ENCODE results near the gene RBMS1. TPM values are rescaled to one million over a fixed set of nuclear protein-coding genes. Genes with fewer than 3 reads are reported as not detected.

The RBMS1 gene
- total RNA-seq, 1 donor from 2014 or later = 28.4 TPM

- Mint-ChIP-seq H3K4me3 (no peak overlapping the region), H3K36me3 (ENCODE audit: low read depth) (no peaks in the 10 kb centered on the region), H3K4me1 (no peaks in the 10 kb centered on the region), H3K9me3 (no peaks in the 10 kb centered on the region), H3K27ac (ENCODE audit: unreplicated experiment) (no peak overlapping the region), H3K27me3 (ENCODE audit: low read depth) (no peaks in the 10 kb centered on the region)
- no peak for TF ChIP-seq CTCF (conservative IDR thresholded peaks at IDR 0.05)
- no peak for DNase-seq (ENCODE audit: low read depth, low spot score)
Observed at GRCh38 chr2:160509016-160509415, 15.4 kb upstream of the RBMS1 start.

GRCh38 chr2:160507464-160507863 lies 13.9 kb upstream of the RBMS1 start:
- Mint-ChIP-seq H3K36me3 (ENCODE audit: low read depth) (no peaks in the 10 kb centered on the region), H3K9me3 (no peaks in the 10 kb centered on the region), H3K4me3 (no peak overlapping the region), H3K27ac (ENCODE audit: unreplicated experiment) (no peak overlapping the region), H3K4me1 (no peaks in the 10 kb centered on the region), H3K27me3 (ENCODE audit: low read depth) (no peaks in the 10 kb centered on the region)
- TF ChIP-seq CTCF (conservative IDR thresholded peaks at IDR 0.05) = no peak
- no peak for DNase-seq (ENCODE audit: low read depth, low spot score)

GRCh38 chr2:160507046-160507407 lies 13.4 kb upstream of the RBMS1 start:
- DNase-seq (ENCODE audit: low read depth, low spot score) = no peak
- H3K4me3 Mint-ChIP-seq = no peak overlapping the region
- no peaks in the 10 kb centered on the region for H3K9me3 Mint-ChIP-seq
- H3K36me3 Mint-ChIP-seq (ENCODE audit: low read depth) = no peaks in the 10 kb centered on the region
- TF ChIP-seq CTCF (conservative IDR thresholded peaks at IDR 0.05) = no peak
- no peak overlapping the region for H3K27ac Mint-ChIP-seq (ENCODE audit: unreplicated experiment)
- no peaks in the 10 kb centered on the region for H3K4me1 Mint-ChIP-seq
- no peaks in the 10 kb centered on the region for H3K27me3 Mint-ChIP-seq (ENCODE audit: low read depth)

- H3K27me3 Mint-ChIP-seq (ENCODE audit: low read depth) = no peaks in the 10 kb centered on the region
Observed at GRCh38 chr2:160506371-160507045, 12.9 kb upstream of the RBMS1 start.

GRCh38 chr2:160505256-160505655 lies 11.6 kb upstream of the RBMS1 start:
- no peak for TF ChIP-seq CTCF (conservative IDR thresholded peaks at IDR 0.05)
- no peak overlapping the region for H3K4me3 Mint-ChIP-seq
- DNase-seq (ENCODE audit: low read depth, low spot score) = no peak
- no peaks in the 10 kb centered on the region for H3K9me3 Mint-ChIP-seq
- no peaks in the 10 kb centered on the region for H3K4me1 Mint-ChIP-seq
- no peak overlapping the region for H3K27ac Mint-ChIP-seq (ENCODE audit: unreplicated experiment)
- H3K27me3 Mint-ChIP-seq (ENCODE audit: low read depth) = no peaks in the 10 kb centered on the region
- no peaks in the 10 kb centered on the region for H3K36me3 Mint-ChIP-seq (ENCODE audit: low read depth)

More at GRCh38 chr2:160506371-160507045, 12.9 kb upstream of the RBMS1 start:
- Mint-ChIP-seq H3K9me3 (no peaks in the 10 kb centered on the region), H3K27ac (ENCODE audit: unreplicated experiment) (no peak overlapping the region), H3K36me3 (ENCODE audit: low read depth) (no peaks in the 10 kb centered on the region), H3K4me3 (no peak overlapping the region), H3K4me1 (no peaks in the 10 kb centered on the region)
- no peak for DNase-seq (ENCODE audit: low read depth, low spot score)
- no peak for TF ChIP-seq CTCF (conservative IDR thresholded peaks at IDR 0.05)
